Right ventricle myocardium superior (tissue), 1 donor: ENCODE results near the gene VLDLR. TPM values are rescaled to one million over a fixed set of nuclear protein-coding genes. Genes with fewer than 3 reads are reported as not detected.

Experiments
- ATAC-seq: fragments of 200-7000 bp; cut with Tn5 transposase; one replicate; pipeline ENCODE4 v1.9.1; 2020; ENCODE audit warnings: mild to moderate bottlenecking; ENCODE audit not compliant: poor library complexity
- DNase-seq: peaks from one replicate; pipeline ENCODE4 v3.0.0-alpha.2; 2020
- intact Hi-C: fragments of 100-400 bp; cut with DNase I; formaldehyde crosslinking; loops from one replicate; pipeline ENCODE4 v1.11.2; 2022
- long read RNA-seq: library from polyadenylated mRNA; unstranded; transcript quantifications from one replicate; pipeline ENCODE4 v2.0.0, GENCODE V29; 2021
- total RNA-seq: library from RNA; stranded (reverse); fragmentation: NEBNext Ultra II Directional; extraction: Animal tissue kit (Norgen Biotek cat#: 25700); gene quantifications from one replicate; pipeline ENCODE4 v1.2.1, GENCODE V29; 2021
- donor health status: DM: no; HTN: yes; CAD: no; lungs with severe emphysema.

VLDLR gene
- total RNA-seq = 121 TPM
- long read RNA-seq, full-length matches to known transcripts = 143 of 195 reads
- long read RNA-seq, partial matches to known transcripts = 27 of 195 reads
- long read RNA-seq, other reads (novel, unspliced or antisense) = 25 of 195 reads

GRCh38 chr9:2621722-2622460 is at the start of gene VLDLR:
Gene VLDLR (plus strand): TSS chr9:2621787. CDS start chr9:2622190, 403 bp downstream.
- intact Hi-C loops = loop anchor here (10.0 kb wide), 1 partner anchor 57 kb away; no protein-coding TSS in a partner anchor
- DNase-seq (peak; percentile 75), ATAC-seq (peak; percentile 64)

- ATAC-seq = no peak
- intact Hi-C loops = no loop called here
- no peak for DNase-seq
Observed at GRCh38 chr9:2574203-2574602, 47.4 kb upstream of the VLDLR start.

- ATAC-seq (no peak), DNase-seq (no peak)
- intact Hi-C loops = no loop called here
Observed at GRCh38 chr9:2576631-2577030, 45.0 kb upstream of the VLDLR start.

GRCh38 chr9:2583308-2584013 is 38.1 kb upstream of the VLDLR start:
- DNase-seq (peak; percentile 62), ATAC-seq (peak; percentile 83)
- intact Hi-C loops = no loop called here

GRCh38 chr9:2591967-2592366 is 29.6 kb upstream of the VLDLR start:
- ATAC-seq (no peak), DNase-seq (no peak)
- intact Hi-C loops = no loop called here

- no peak for DNase-seq
- no peak for ATAC-seq
- intact Hi-C loops = no loop called here
Observed at GRCh38 chr9:2593744-2594143, 27.8 kb upstream of the VLDLR start.

- intact Hi-C loops = no loop called here
- ATAC-seq = no peak
- no peak for DNase-seq
Observed at GRCh38 chr9:2595973-2596372, 25.6 kb upstream of the VLDLR start.

GRCh38 chr9:2597483-2597882 is 24.1 kb upstream of the VLDLR start:
- ATAC-seq = no peak
- no peak for DNase-seq
- intact Hi-C loops = no loop called here

GRCh38 chr9:2599896-2600295 is 21.7 kb upstream of the VLDLR start:
- ATAC-seq = no peak
- DNase-seq = no peak
- intact Hi-C loops = no loop called here

- ATAC-seq = no peak
- no peak for DNase-seq
- intact Hi-C loops = no loop called here
Observed at GRCh38 chr9:2600307-2600706, 21.3 kb upstream of the VLDLR start.

GRCh38 chr9:2601785-2602378 is 19.7 kb upstream of the VLDLR start:
- no peak for ATAC-seq
- DNase-seq = no peak
- intact Hi-C loops = no loop called here

- DNase-seq (no peak), ATAC-seq (peak; percentile 73)
- intact Hi-C loops = no loop called here
Observed at GRCh38 chr9:2602704-2603116, 18.9 kb upstream of the VLDLR start.

GRCh38 chr9:2603621-2604020 is 18.0 kb upstream of the VLDLR start:
- ATAC-seq (no peak), DNase-seq (no peak)
- intact Hi-C loops = no loop called here

GRCh38 chr9:2605246-2605645 is 16.3 kb upstream of the VLDLR start:
- intact Hi-C loops = no loop called here
- DNase-seq (no peak), ATAC-seq (no peak)

- DNase-seq = no peak
- intact Hi-C loops = no loop called here
- peak; percentile 69 for ATAC-seq
Observed at GRCh38 chr9:2608276-2608675, 13.3 kb upstream of the VLDLR start.

GRCh38 chr9:2610985-2611384 is 10.6 kb upstream of the VLDLR start:
- ATAC-seq (no peak), DNase-seq (no peak)
- intact Hi-C loops = no loop called here

- ATAC-seq (no peak), DNase-seq (no peak)
- intact Hi-C loops = no loop called here
Observed at GRCh38 chr9:2611961-2612360, 9.6 kb upstream of the VLDLR start.

GRCh38 chr9:2613730-2614271 is 7.8 kb upstream of the VLDLR start:
- ATAC-seq = peak; percentile 95
- DNase-seq = no peak
- intact Hi-C loops = no loop called here

- ATAC-seq = no peak
- no peak for DNase-seq
- intact Hi-C loops = no loop called here
Observed at GRCh38 chr9:2615497-2615896, 6.1 kb upstream of the VLDLR start.
